SK-N-SH treated with all-trans-retinoic acid at 6 μM for 48 hours (cell line): ENCODE results near the gene ACTL7B.

Experiments used
- OSR1 ChIP-seq: fragments of 250-450 bp; sonication (Bioruptor Pico); IDR thresholded peaks from 2 replicates; pipeline ENCODE4 v1.8.0; 2022; ENCODE audit warnings: moderate library complexity, mild to moderate bottlenecking, inconsistent platforms
- PATZ1 ChIP-seq: fragments of 250-450 bp; sonication (Bioruptor Pico); IDR thresholded peaks from 2 replicates; pipeline ENCODE4 v1.8.0; 2020; ENCODE audit warnings: mild to moderate bottlenecking, moderate library complexity, borderline replicate concordance
- TOX ChIP-seq: fragments of 250-450 bp; sonication (Bioruptor Pico); IDR thresholded peaks from 2 replicates; pipeline ENCODE4 v1.8.0; 2021; ENCODE audit warnings: mild to moderate bottlenecking, moderate library complexity, borderline replicate concordance
- ZFP30 ChIP-seq: fragments of 450-650 bp; formaldehyde crosslinking; IDR thresholded peaks from 2 replicates; pipeline ENCODE4 v1.5.0; 2022; ENCODE audit warnings: mild to moderate bottlenecking, moderate library complexity

GRCh38 chr9:108836781-108837180, 19.0 kb downstream of the ACTL7B start:
- TF ChIP-seq PATZ1 (CRISPR knock-in tag) (no peak), ZFP30 (no peak), OSR1 (CRISPR knock-in tag) (no peak), TOX (no peak)
